ENCODE data around the gene ANXA8L1. TPM values are rescaled to one million over a fixed set of nuclear protein-coding genes. Genes with fewer than 3 reads are reported as not detected.
A peak's percentile ranks its signal among the peaks of the same experiment; 100 is the strongest.
"Not testable (repeated sequence)": the region's sequence is repeated elsewhere in the genome, so short reads cannot be mapped to it uniquely, and the experiment has no call there.

ANXA8L1 gene
- total RNA-seq, 1 donor from 2014 or later: not detected

DNA sequence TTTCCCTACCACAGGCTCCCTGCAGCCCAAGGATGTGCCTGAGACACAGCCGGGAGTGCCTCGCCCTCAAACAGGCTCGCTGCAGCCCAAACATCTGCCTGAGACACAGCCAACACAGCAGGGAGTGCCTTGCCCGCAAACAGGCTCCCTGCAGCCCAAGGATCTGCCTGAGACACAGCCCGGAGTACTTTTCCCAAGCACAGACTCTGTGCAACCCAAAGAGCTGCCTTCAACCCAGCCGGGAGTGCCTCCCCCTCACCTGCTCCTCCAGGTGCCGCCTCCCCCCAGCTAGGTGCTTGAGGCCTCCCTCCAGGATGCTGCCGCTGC, 45.9 kb upstream of the ANXA8L1 start:
- TF ChIP-seq, protein P1, sequence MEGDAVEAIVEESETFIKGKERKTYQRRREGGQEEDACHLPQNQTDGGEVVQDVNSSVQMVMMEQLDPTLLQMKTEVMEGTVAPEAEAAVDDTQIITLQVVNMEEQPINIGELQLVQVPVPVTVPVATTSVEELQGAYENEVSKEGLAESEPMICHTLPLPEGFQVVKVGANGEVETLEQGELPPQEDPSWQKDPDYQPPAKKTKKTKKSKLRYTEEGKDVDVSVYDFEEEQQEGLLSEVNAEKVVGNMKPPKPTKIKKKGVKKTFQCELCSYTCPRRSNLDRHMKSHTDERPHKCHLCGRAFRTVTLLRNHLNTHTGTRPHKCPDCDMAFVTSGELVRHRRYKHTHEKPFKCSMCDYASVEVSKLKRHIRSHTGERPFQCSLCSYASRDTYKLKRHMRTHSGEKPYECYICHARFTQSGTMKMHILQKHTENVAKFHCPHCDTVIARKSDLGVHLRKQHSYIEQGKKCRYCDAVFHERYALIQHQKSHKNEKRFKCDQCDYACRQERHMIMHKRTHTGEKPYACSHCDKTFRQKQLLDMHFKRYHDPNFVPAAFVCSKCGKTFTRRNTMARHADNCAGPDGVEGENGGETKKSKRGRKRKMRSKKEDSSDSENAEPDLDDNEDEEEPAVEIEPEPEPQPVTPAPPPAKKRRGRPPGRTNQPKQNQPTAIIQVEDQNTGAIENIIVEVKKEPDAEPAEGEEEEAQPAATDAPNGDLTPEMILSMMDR (IDR thresholded peaks at IDR 0.05; ENCODE audit: partially characterized antibody, unreplicated experiment): no peak
- no peak overlapping the region for H3K4me3 Mint-ChIP-seq (ENCODE audit: unreplicated experiment)
- no peaks in the 10 kb centered on the region for H3K9me3 Mint-ChIP-seq (ENCODE audit: unreplicated experiment)
- no peaks in the 10 kb centered on the region for H3K36me3 Mint-ChIP-seq (ENCODE audit: unreplicated experiment)
- peaks cover 5% of the 10 kb centered on the region for H3K27me3 Mint-ChIP-seq (ENCODE audit: unreplicated experiment)
- DNase-seq: peak; percentile 14
- H3K27ac Mint-ChIP-seq (ENCODE audit: unreplicated experiment): no peak overlapping the region
- no peaks in the 10 kb centered on the region for H3K4me1 Mint-ChIP-seq (ENCODE audit: low read depth, unreplicated experiment)

DNA sequence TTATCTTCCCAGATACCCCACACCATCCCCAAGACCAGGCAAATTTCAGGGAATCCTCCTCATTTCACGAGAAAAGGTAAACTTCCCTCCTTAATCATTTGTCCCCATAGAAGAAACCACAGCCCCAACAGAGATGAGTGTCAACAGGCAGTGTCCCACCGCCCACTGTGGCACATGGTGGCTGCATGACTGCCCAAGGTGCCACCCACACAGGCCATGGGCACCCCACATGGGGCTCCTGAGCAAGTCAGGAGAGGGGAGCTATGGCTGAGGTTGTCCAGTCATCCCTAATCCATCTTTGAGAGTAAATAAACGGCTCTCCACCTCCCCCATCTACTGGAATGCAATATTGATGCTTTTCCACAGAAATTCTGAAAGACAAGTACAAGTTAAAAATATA, 44.7 kb upstream of the ANXA8L1 start:
- Mint-ChIP-seq H3K4me3 (ENCODE audit: unreplicated experiment) (no peak overlapping the region), H3K27me3 (ENCODE audit: unreplicated experiment) (peaks cover 5% of the 10 kb centered on the region), H3K27ac (ENCODE audit: unreplicated experiment) (no peak overlapping the region), H3K4me1 (ENCODE audit: low read depth, unreplicated experiment) (no peaks in the 10 kb centered on the region), H3K36me3 (ENCODE audit: unreplicated experiment) (no peaks in the 10 kb centered on the region), H3K9me3 (ENCODE audit: unreplicated experiment) (no peaks in the 10 kb centered on the region)
- TF ChIP-seq, protein P1 (IDR thresholded peaks at IDR 0.05; ENCODE audit: partially characterized antibody, unreplicated experiment): no peak
- no peak for DNase-seq

DNA sequence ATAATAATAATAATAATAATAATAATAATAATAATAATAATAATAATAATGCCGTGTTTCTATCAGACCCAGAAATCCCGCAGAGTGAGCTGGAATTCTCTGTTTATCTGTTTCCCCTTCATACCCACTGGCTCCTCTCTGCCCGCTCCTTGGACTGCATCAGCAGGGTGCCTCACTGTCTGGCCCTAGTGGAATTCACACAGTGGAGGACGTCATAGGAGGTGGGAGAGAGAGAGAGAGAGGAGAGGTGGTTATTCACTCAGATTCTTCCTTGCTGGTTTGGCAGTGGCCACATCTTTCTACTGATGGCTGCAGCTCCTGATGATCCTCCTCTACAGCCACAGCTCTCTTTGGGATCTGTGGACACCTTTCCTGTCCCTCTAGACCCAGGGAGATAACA, 10.1 kb upstream of the ANXA8L1 start:
- H3K4me1 Mint-ChIP-seq (ENCODE audit: low read depth, unreplicated experiment); H3K36me3 Mint-ChIP-seq (ENCODE audit: unreplicated experiment); H3K4me3 Mint-ChIP-seq (ENCODE audit: unreplicated experiment); H3K27me3 Mint-ChIP-seq (ENCODE audit: unreplicated experiment); H3K9me3 Mint-ChIP-seq (ENCODE audit: unreplicated experiment); H3K27ac Mint-ChIP-seq (ENCODE audit: unreplicated experiment); DNase-seq: not testable (repeated sequence)

DNA sequence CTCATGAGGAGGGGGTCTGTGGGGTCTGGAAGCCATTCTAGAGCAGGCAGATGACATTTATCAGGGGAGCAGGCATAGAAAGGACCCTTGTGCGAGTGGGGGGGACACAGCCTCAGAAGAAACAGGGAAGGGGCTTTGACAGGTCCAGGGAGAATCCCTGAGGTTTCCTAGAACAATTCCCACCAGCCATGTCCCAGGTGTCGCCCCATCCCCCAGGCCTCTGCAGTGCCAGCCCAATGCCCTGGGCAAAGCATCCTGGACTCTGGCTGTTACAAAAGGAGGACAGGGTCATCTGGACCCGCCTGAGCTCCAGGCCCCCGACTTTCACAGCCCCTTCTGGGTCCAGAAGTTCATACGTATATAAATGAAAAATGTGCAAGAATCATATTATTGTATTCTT, 8.4 kb upstream of the ANXA8L1 start:
- H3K27ac Mint-ChIP-seq (ENCODE audit: unreplicated experiment); H3K27me3 Mint-ChIP-seq (ENCODE audit: unreplicated experiment); H3K36me3 Mint-ChIP-seq (ENCODE audit: unreplicated experiment); DNase-seq; H3K4me3 Mint-ChIP-seq (ENCODE audit: unreplicated experiment); H3K4me1 Mint-ChIP-seq (ENCODE audit: low read depth, unreplicated experiment); H3K9me3 Mint-ChIP-seq (ENCODE audit: unreplicated experiment): not testable (repeated sequence)

DNA sequence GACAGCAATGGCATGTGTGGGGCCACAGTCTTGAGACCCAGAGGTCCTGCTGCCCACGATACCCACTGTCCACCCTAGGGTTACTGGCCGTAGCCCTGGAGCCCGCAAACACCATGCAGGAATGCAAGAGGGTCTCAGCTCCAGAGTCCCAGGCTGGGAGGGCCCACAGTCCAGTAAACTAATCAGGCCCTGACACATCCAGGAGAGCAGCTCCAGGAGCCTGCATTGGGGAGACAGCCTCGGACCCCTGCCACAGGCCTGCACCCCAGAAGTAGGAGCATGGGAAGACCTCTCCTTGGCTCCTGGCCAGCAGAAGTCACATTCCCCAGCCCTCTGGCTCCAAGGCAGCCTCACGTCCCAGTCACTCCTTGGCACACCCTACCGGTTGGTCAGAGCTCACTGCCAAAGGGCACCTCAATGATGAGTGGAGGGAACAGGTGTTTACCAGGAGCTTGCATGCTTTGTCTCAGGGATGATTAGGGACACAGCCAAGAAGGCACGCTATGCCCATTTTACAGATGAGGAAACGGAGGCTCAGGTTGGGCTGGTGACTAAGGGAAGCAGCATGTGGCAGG, 7.8 kb upstream of the ANXA8L1 start:
- H3K4me3 Mint-ChIP-seq (ENCODE audit: unreplicated experiment); H3K27ac Mint-ChIP-seq (ENCODE audit: unreplicated experiment); H3K36me3 Mint-ChIP-seq (ENCODE audit: unreplicated experiment); H3K27me3 Mint-ChIP-seq (ENCODE audit: unreplicated experiment); H3K4me1 Mint-ChIP-seq (ENCODE audit: low read depth, unreplicated experiment); H3K9me3 Mint-ChIP-seq (ENCODE audit: unreplicated experiment); DNase-seq: not testable (repeated sequence)

DNA sequence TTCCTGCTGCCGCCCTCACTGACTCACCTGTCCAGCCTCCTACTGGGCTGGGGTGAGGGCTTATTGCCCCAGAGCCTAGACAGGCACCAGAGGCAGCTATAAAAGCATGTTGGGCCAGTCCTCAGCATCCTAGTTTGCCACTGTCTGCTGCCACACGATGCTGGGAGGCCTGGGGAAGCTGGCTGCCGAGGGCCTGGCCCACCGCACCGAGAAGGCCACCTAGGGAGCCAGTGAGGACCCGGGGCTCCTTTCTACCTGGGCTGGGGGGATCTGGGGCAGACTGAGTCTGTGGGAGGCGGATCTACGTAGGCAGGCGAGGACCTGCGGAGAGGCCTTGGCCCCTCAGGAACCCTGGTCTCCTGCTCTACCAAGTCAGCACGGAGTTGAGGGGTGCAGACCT, 6.6 kb upstream of the ANXA8L1 start:
- H3K36me3 Mint-ChIP-seq (ENCODE audit: unreplicated experiment); H3K27me3 Mint-ChIP-seq (ENCODE audit: unreplicated experiment); H3K9me3 Mint-ChIP-seq (ENCODE audit: unreplicated experiment); H3K4me1 Mint-ChIP-seq (ENCODE audit: low read depth, unreplicated experiment); H3K4me3 Mint-ChIP-seq (ENCODE audit: unreplicated experiment); H3K27ac Mint-ChIP-seq (ENCODE audit: unreplicated experiment); DNase-seq: not testable (repeated sequence)

DNA sequence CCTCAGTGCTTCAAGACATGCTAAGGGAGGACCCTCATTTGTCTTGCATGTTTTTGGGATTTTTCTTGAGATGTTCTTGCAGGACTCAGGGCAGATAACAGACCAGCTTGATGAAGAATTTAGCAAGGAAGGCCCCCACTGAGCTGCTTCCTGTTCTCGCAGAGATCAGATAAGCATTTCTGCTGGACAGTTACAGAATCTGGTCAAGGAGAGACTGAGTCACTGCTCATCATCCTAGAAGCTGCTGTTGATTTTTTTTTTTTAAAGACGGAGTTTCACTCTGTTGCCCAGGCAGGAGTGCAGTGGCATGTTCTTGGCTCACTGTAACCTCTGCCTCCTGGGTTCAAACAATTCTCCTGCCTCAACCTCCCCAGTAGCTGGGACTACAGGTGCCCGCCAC, 1.2 kb upstream of the ANXA8L1 start:
- H3K27me3 Mint-ChIP-seq (ENCODE audit: unreplicated experiment); H3K27ac Mint-ChIP-seq (ENCODE audit: unreplicated experiment); DNase-seq; H3K36me3 Mint-ChIP-seq (ENCODE audit: unreplicated experiment); H3K9me3 Mint-ChIP-seq (ENCODE audit: unreplicated experiment); H3K4me1 Mint-ChIP-seq (ENCODE audit: low read depth, unreplicated experiment); H3K4me3 Mint-ChIP-seq (ENCODE audit: unreplicated experiment): not testable (repeated sequence)

DNA sequence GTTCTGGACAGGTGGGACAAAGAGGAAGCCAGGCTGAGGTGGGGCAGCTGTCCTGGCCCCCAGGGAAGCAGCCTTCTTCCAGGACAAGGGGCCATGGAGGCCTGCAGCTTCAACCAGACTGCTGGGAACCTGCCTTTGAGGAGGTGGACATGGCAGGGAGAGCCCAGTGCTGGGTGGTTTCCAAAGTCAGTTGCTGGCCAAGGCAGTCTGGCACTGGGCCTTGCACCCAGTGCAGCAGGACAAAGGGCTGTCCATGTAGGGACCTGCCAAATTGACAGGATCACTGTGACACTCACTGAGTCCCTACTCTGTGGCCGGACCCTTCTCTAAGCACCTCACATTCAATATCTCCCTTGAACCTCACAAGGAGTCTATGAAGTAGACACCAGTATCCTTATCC, 1.4 kb downstream of the ANXA8L1 start:
- H3K4me3 Mint-ChIP-seq (ENCODE audit: unreplicated experiment); DNase-seq; H3K27me3 Mint-ChIP-seq (ENCODE audit: unreplicated experiment); H3K9me3 Mint-ChIP-seq (ENCODE audit: unreplicated experiment); H3K36me3 Mint-ChIP-seq (ENCODE audit: unreplicated experiment); H3K4me1 Mint-ChIP-seq (ENCODE audit: low read depth, unreplicated experiment); H3K27ac Mint-ChIP-seq (ENCODE audit: unreplicated experiment): not testable (repeated sequence)

DNA sequence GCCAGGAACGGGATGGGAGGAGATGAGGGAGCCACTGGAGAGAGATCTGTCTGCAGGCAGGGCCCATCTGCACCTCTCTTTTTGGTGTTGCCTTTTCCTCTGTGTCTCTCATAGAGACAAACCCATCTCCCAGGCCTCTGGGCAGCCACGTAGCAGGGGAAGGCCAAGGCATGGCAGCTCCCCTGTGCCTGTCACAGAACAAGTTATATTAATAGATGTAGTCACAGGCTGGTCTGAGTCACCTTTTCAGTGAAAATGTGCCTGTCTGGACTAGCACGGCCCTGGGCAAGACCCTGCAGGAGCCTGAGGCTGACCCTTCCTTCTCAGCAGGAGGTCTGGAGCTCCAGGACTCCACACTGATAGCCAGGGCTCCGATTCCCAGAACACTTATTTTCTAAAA, 2.1 kb downstream of the ANXA8L1 start:
- not testable (repeated sequence) for H3K4me1 Mint-ChIP-seq (ENCODE audit: low read depth, unreplicated experiment); H3K4me3 Mint-ChIP-seq (ENCODE audit: unreplicated experiment); H3K27me3 Mint-ChIP-seq (ENCODE audit: unreplicated experiment); H3K9me3 Mint-ChIP-seq (ENCODE audit: unreplicated experiment); H3K27ac Mint-ChIP-seq (ENCODE audit: unreplicated experiment); DNase-seq; H3K36me3 Mint-ChIP-seq (ENCODE audit: unreplicated experiment)

DNA sequence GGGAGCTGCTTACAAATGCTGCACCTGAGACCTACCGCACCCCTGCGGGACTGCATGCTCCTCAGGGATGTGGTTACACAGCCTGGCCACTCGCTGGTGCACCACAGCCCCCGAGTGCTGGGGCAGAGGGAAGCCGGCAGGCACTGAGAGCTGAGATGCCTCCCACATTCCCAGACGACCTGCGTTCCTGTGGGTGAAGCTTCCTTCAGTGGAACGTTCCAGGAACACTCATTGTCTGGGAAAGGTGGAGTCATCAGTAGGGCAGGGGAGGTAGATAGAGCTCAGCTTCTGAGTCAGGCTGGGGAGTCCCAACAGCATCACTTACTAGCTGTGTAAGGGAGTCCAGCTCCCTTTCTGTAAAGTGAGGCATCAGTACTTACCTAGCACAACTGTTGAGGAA, 2.5 kb downstream of the ANXA8L1 start:
- H3K36me3 Mint-ChIP-seq (ENCODE audit: unreplicated experiment); H3K4me3 Mint-ChIP-seq (ENCODE audit: unreplicated experiment); DNase-seq; H3K9me3 Mint-ChIP-seq (ENCODE audit: unreplicated experiment); H3K4me1 Mint-ChIP-seq (ENCODE audit: low read depth, unreplicated experiment); H3K27ac Mint-ChIP-seq (ENCODE audit: unreplicated experiment); H3K27me3 Mint-ChIP-seq (ENCODE audit: unreplicated experiment): not testable (repeated sequence)

DNA sequence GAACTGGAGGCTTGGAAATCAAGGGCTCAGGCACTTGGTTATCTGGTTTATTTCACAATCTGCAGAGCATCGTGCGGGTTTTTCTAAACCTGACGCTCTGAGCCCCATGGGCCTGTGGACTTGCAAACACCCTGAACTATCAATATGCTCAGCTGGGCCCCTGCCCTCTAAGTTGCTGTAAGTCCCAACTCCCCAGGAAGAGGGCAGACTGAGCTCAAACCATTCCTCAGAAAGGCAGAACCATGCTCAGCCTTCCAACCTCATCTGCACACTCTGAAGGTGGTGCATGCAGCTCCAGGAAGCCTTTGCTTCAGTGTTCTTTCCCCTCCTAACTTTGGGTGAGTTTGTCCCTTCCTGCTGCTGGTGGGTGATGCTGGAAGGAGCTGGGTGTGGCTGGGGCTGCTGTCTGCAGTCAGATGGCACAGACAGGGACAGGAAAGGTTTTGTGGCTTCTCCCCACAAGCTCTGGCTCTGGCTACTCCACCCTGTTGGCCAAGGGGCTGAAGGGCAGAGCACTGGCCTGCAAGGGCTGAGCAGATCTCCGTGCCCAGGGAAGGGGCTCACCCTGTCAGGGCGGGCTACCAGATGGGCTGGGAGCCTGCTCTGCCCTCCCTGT, 3.8 kb downstream of the ANXA8L1 start:
- H3K4me3 Mint-ChIP-seq (ENCODE audit: unreplicated experiment); DNase-seq; H3K36me3 Mint-ChIP-seq (ENCODE audit: unreplicated experiment); H3K4me1 Mint-ChIP-seq (ENCODE audit: low read depth, unreplicated experiment); H3K27me3 Mint-ChIP-seq (ENCODE audit: unreplicated experiment); H3K27ac Mint-ChIP-seq (ENCODE audit: unreplicated experiment); H3K9me3 Mint-ChIP-seq (ENCODE audit: unreplicated experiment): not testable (repeated sequence)

Measured in glutamatergic neuron (in vitro differentiated cells).